OCI-LY7 (cell line): ENCODE data around the gene EVX1.

Source experiments
- CTCF ChIP-seq: fragments of 200-600 bp; sonication (generic); conservative IDR thresholded peaks from 2 replicates; pipeline ENCODE4 v1.5.1; 2014; ENCODE audit warnings: mild to moderate bottlenecking, antibody characterized with exemption, low read length, moderate library complexity, mixed read lengths
- EZH2phosphoT487 ChIP-seq: fragments of 200-600 bp; sonication (generic); IDR thresholded peaks from 2 replicates; pipeline ENCODE4 v1.6.1; 2018; ENCODE audit warnings: low read depth, borderline replicate concordance, mild to moderate bottlenecking, mixed run types, antibody characterized with exemption, low read length, moderate library complexity, mixed read lengths

DNA sequence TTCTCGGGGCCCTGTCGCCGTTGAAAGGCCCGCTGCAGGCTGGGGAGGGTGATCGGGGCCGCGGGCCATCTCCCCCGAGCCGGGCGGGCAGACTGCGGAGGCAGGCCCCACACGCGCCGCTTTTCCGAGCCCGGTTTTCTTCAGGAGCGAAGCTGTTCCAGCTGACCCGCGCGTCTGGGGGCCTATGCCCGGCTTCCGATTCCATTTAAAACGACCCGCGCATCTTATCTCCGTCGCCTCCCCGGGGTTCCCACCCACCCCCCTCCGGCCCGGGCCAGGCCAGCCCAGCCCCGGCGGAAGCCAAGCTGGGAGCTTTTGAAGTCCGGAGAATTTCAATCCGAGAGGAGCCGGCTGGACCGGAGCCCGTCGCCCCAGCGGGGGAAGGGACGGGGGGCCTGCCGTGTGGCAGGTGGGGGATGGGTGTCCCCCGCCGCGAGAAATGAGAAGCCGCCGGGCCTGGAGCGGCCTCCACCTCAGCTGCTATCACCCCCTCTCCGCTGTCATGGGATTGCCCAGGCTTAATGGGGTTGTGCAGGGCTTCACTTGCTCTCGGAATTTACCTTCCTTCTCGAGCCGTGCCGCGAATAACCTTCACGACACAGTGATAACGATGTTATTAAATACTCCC, 3.1 kb upstream of the EVX1 start:
- no peak for TF ChIP-seq CTCF
- no peak for TF ChIP-seq EZH2phosphoT487
